HT-29 (cell line): ENCODE measurements around the gene RABL3. TPM values are rescaled to one million over a fixed set of nuclear protein-coding genes. Genes with fewer than 3 reads are reported as not detected.
"Not testable (repeated sequence)": the region's sequence is repeated elsewhere in the genome, so short reads cannot be mapped to it uniquely, and the experiment has no call there.

ENCODE experiments used
- DNase-seq: peaks from one replicate; pipeline ENCODE4 v3.0.0-alpha.2; 2015; ENCODE audit warnings: low spot score
- small RNA-seq: library from RNA; depleted of rRNA; stranded (forward); fragments of <200 nt; gene quantifications from one replicate; pipeline ENCODE3, GENCODE V24; 2014
- total RNA-seq: library from RNA; depleted of rRNA; stranded (reverse); fragments of >200 nt; shearing (Covaris generic); gene quantifications from 2 replicates; pipeline ENCODE4 v1.2.3, GENCODE V29; 2014; rRNA removed

Gene RABL3
- total RNA-seq, 1 experiment from 2014 or later: 6.8 TPM

- no peak for DNase-seq
These were observed 95.4 kb downstream of the RABL3 start for GRCh38 chr3:120646771-120647432.

- DNase-seq: no peak
These were observed 97.1 kb downstream of the RABL3 start for GRCh38 chr3:120645083-120645845.

- no peak for DNase-seq
These were observed 99.9 kb downstream of the RABL3 start for GRCh38 chr3:120642368-120642948.

GRCh38 chr3:120641696-120642246, 100.5 kb downstream of the RABL3 start:
- DNase-seq: no peak

- no peak for DNase-seq
These were observed 102.1 kb downstream of the RABL3 start for GRCh38 chr3:120640231-120640630.

GRCh38 chr3:120638820-120639219, 103.5 kb downstream of the RABL3 start:
- not testable (repeated sequence) for DNase-seq

GRCh38 chr3:120637851-120638559, 104.3 kb downstream of the RABL3 start:
- DNase-seq: no peak

GRCh38 chr3:120636795-120637401, 105.4 kb downstream of the RABL3 start:
- peak; percentile 44 for DNase-seq

Small RNA genes lying within 50 kb of the gene (small RNA-seq; reads per million reads assigned to genes)
- not detected for gene MTCO1P29
- gene MTCO2P29: not detected

Other genes with a start within 250 kb of the RABL3 start
- 147 and 154 TPM in 2 replicates for gene NDUFB4, start 146.2 kb downstream of the RABL3 start, total RNA-seq
- gene HGD, start 60.3 kb downstream of the RABL3 start, total RNA-seq: 17.6 and 20.7 TPM in 2 replicates
- 7.3 and 8.9 TPM in 2 replicates for gene GTF2E1, start 228 bp upstream of the RABL3 start, total RNA-seq
- not detected in 2 replicates for gene STXBP5L, start 165.7 kb upstream of the RABL3 start, total RNA-seq